Measurements from ENCODE around the gene AKR1C2.
"Not testable (repeated sequence)": the region's sequence is repeated elsewhere in the genome, so short reads cannot be mapped to it uniquely, and the experiment has no call there.

The AKR1C2 gene

DNA sequence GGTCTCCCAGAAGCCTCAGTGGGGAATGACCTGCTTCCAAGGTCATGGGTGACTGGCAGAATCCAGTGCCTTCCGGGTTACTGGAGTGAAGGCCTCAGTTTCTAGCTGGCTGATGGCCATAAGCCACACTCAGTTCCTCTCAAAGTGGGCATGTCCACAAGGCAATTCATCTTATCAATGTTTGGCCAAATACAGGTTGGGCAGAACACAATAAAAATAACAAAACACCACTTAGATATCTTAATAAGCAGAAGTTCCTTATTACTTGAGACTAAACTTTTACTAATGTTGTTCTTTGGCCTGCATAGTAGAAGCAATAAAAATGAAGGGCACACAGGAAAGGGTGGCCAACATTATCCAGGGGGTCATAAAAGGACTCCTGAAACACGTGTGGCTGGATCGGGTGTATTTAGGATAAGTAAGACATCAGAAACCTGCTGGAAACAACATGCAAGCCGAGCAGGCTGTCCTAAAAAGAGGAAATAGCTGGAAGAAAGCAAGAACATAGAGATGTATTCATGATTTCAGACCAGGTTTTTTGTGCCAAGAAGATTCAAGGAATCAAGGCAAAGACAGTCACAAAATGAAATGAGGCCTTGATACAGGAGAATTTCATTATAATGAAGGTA, 19.6 kb upstream of the AKR1C2 start:
- DNase-seq = no peak

DNA sequence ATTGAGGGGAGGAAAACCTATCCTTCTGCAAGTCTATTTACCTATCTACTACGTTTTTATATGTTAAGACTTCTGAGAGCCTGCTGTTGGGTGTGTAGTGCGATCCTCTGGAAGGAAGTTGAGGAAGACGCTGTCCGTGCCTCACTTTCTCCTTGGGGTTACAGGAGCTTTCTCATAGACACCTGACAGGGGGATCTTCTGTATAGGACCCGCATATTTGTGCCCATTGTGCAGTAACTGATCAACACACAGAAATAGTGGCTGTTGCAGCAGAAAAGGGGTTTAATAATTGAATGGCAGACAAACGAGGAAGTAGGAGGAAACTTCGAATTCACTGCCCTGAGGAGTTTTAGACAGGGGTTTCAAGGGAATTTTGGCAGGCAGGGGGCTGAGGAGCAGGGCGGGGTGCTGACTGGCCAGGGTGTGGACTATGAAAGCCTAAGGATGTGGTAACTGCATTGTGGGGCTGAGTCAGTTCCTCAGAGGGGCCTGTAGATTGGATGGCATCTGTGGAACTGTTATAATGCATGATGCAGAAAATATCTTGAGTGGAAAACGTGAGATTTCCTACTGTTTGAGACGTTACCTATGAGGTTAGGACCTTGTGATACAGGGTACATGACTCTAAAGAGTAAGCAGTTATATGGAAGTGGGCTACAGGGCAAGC, 18.1 kb upstream of the AKR1C2 start:
- DNase-seq = not testable (repeated sequence)

DNA sequence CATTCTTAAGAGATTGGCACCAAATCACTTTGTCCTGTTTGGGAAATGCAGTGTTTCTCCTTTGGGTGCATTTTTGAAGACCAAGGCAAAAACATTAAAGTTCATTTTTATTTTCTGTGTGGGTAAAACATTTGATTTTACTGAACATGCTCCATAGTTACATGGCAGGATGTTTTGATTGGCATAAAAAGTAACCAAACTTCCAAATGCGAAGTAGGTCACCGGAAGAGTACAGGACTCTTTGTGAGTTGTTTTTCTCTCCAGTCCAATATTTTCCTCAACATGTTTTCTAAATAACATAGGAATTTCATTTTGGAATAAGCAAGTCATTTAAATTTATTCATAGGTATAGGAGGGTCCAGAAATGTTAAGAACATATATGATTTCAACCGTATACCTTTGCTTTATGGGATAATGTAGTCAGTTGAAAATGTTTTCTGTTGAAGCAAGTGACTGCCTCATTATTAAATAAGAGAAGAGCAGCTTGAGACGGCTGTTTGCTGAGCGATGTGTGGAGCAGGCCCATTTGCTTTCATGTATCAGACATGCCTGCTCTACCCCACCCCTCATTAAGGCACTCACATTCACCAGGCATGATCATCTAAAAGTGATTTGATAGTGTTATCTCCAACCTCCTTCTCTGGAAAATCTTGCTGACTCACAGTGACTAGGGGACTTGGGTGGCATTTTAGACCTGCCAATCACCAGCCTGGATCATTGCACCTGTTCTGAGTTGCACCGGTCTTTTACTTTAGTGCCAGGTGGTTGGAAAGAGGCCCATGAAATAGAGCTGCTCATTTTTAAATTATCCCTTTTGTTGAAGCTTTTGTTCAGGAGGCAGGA, 16.3 kb upstream of the AKR1C2 start:
- not testable (repeated sequence) for DNase-seq

DNA sequence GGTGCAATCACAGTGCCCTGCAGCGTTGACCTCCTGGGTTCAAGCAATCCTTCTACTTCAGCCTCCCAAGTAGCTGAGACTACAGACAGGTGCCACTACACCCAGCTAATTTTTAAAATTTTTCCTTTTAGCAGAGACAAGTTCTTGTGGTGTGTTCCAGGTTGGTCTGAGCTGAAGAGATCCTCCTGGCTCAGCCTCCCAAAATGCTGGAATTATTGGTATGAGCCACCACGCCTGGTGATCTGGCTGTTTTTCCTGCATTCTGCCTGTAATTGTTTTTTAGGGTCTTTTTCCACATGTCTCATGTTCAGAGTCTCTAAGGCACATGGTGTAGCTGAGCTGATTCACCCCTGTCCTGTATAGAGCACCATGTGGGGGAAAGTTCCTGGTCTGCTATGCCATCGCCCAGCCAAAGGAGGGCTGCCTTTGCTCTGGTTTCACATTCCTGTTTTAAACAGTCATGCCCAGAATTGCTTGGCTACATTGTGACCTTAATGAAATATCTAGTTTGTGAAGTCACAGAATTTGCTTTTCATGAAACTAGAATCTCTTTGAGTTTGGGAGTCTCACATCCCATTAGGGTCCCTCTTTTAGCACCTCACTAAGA, 15.1 kb upstream of the AKR1C2 start:
- DNase-seq = not testable (repeated sequence)

DNA sequence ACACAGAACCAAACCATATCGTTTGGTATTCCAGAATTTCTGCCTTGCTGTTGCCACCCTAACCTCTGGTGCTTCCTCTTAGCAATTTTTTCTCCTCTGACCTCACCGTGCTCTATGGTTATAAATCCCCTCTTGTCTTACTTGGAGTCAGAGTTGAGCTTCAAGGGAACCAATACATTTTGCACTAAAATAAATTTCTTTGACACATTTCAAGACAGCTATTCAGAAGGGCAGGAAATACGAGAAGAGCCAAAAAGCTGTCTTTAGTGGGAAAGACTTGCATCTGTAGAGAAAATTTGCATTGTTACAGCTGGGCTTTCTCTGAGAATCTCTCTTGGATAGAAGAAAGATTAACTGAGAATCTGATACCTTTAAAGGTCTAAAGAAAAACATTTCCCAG, 14.5 kb upstream of the AKR1C2 start:
- DNase-seq = no peak

DNA sequence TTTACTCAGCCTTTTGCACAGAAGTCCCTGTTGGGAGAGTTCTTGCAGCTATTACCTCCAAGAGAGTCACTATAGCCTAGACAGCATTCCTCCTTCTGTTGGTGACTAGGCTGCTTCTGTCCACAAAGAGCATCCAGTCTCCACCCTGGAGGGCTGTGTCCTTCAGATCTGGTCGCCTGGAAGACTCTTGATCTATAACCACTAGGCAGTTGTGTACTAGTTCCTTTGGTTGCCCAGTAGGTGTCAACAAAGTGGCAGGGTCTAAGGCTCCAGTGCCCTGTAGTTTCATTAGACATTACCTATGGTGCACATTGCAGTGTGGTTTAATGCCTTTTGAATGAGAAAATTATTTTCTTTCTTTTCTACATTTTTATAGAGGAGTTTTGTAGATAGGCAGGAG, 11.3 kb upstream of the AKR1C2 start:
- DNase-seq = no peak

DNA sequence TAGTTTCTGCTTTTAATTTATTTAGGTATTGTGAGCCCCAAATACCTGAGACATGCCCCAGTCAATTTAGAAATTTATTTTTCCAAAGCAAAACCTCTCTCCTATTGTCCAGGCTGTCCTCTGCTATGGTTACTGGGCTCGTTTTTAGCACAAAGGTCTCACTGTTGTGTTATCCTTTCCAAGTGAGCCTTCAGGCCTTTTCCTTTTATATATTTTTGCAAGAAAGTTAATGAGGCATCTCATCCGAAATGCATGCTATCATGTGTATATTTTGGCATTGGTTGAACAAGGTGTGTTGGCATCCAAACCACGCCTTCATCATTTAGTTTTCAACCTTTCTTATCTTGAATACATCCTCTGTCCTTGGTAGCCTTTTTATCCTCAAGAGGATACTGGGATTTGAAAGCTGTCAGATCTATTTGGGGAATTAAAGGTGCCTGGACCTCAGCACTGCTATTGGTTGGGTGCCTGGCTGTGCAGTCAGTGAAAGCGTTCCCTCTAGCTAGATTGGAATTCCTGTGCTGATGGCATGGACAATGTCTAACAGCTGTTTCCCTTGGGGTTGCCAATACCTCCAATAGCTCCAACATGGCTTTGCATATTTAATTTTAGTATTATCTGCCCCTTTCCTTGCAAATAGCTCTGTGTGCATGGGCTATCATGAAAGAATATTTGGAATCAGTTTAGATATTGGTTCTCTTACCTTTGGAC, 10.7 kb upstream of the AKR1C2 start:
- DNase-seq = not testable (repeated sequence)

DNA sequence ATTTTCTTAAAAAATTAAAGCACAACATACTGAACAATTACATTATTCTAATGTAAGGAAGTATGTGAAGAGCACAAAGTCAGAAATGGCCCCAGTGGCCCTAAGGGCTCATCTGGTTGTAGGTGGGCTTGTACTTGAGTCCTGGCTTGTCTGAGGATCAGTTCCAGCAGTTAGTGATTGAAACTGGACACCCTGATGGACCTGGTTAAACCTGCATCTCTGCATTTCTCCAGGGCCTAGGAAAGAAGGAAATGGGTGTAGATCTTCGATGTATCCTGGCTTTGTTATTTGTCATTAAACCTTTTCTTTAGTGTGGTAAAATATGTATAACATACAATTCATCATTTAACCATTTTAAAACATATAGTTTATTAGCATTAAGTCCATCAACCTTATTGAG, 9.7 kb upstream of the AKR1C2 start:
- DNase-seq = no peak

DNA sequence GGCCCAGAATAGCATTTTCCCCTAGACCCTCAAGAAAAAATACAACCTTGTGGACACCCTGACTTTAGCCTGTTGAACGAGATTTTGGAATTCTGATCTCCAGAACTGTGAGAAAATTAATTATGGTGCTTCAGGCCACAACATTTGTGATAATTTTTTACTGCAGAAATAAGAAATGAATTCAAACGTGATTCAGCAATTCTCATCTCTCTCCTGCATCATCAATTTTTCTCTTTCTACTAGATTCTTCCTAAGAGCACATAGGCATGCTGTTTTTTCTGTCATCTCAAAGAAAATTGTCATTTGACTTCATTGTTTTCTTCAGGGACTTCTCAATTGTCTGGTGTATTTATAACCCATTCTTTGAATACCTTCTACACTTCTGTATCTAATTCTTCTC, 8.9 kb upstream of the AKR1C2 start:
- DNase-seq = no peak

DNA sequence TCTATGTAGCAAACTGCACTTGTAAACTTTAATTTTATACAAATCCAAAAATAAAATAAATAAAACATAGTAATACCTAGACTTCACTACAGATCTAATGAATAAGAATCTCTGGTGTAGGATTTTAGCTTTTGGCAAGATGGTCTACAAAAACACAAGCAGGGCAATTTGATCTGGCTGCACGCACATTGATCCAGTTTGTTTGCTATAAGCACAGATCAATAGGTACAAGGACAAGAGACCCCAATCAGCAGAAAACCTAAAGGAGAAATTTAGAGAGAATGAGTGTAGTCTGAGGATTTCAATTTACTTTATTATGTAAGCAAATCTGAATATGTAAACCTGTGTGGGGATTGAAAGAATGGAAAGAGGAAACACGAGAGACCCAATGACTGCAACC, 7.7 kb upstream of the AKR1C2 start:
- not testable (repeated sequence) for DNase-seq

DNA sequence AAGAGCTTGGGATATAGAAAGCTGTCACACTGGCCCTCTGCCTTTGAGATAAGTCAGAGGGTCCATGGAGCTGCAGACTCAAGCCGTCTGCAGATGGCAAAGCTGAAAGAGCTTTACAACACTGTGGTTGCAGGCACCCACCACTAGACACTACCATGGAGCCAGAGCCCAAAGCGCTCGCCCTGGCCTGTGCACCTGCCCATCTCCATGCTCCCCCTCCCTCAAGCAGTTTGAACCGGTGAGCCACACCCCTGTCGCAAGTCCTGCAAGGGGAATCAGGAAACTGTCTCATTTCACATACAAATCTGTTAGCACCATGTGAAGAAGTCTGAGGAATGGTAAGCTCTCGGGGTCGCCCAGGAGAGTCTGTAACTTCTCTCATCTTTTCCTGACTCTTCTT, 6.4 kb upstream of the AKR1C2 start:
- not testable (repeated sequence) for DNase-seq

DNA sequence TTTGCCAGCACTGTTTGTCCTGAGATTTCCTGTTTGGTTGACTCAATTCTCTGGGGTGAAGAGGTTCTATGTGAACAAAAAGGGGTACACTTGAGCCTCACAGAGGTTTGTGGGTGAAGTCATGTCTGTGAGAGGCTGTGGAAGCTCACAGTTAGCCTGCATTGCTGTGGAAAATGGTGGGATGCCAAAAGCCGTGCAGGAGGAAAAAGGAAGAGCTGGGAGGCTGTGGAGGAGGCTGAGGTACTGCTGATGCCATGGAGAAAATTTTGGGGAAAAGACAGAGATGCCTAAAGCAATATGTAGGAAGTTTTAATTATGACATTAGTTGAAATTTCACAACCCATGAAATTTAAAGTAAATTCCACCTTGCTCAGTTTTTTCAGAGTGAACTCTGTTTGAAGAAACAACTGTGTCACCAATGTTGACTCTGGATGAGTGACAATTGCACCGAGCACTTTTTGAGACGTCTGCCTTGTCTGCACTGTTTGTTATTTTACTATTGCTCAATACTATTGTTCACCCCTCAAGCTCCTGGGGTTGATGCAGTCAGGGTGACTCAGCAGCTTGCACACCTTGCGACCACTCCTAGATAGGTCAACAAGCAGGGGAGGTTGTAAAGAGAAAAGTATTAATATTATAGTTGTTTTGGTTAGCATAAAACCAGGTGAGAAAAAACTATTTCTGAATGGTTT, 5.3 kb upstream of the AKR1C2 start:
- not testable (repeated sequence) for DNase-seq

DNA sequence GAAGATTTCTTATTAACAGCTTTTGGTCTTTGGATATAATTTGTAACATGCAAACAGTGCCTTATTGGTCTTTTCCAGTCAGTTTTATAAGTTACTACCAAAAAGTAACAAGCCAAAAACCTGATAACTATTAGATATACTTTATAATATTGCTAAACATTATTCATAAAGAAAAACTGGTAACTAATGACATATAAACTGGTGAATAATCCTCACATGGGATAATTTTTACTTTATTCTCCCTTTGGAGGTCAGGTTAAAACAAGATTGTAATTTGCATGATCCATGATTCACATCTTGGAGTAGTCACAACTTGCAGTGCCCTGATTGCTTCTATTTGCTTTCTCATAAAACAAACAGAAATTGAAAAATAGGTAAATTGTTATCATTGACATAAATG, 844 bp upstream of the AKR1C2 start:
- not testable (repeated sequence) for DNase-seq

DNA sequence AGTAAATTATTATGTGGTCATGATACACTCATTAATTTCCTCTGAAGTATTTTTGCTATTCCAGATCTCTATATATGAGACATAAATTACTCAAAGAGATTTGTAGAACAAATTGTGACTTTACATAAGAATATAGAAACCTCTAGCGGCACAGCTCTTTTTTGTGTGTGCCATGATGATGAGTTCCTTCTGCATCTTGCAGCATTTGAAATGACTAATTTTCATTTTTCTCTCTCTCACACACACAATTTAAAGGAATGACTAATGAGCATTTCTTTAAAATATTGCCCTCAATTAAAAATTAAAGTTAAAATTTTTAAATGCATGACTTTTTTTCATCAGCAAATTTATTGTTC, 351 bp upstream of the AKR1C2 start:
- not testable (repeated sequence) for DNase-seq

DNA sequence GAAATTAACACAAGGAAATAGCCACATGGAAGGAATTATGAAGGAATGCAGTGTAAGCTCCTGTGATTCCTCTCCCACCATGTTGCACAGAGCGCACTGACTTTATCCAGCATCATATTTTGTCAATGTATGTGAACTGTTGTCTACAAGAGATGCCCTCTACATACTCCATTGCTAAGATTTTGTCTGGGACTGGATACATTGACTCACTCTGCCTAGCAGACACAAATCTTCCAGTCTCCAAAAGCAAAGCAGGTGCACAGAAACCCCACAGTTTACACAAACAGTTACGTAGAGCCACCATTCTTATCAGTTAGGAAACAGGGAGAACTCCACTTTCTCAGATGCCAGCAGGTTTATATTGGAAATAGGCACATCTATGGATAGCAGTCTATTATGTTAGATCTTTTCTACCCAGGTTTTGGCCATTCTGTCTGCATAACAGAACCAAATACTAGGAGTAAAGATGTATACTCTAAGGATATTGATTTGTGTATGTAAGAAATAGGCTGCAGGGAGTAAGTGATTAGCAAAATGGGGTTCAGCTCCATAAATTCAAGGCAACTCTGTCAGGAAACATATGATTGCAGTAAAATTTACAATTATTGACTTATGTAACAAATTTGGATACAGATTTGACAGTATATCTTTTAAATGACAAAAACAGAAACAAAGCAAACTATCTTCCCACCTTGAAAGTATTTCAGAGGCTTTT, 1.5 kb downstream of the AKR1C2 start:
- DNase-seq = no peak

DNA sequence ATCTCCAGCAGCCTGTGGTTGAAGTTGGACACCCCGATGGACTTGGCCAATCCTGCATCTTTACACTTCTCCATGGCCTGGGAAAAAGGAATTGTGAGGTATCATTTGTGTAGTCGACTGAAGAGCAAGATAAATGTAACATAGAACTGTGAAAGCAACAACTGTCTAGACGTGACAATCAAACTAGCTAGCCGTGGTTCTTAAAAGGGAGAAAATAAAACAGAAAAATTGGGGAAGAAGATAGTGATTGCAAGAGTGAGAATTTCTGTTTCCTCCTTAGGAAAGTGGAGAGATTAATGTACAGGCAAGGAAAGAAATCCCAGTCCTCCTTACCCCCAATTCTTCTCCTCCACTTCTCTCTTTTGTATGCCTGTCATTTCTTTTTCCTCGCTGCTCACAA, 5.0 kb downstream of the AKR1C2 start:
- DNase-seq = no peak

DNA sequence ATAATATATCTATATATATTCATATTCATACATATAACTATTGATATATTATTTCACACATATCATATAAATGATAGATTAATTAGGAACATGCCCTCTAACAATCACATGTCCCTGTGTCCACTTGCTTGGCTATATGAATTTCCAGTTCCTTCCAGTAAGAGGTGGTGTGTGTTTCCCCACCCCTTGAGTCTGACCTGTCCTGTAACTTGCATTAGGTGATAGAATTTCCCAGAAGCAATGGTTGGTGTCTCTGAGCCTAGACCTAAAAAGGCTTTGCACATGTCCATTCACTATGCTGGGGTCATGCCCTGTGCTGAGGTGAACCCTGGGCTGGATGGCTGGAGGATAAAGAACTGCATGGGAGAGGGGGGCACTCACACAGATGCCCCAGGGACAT, 9.4 kb downstream of the AKR1C2 start:
- not testable (repeated sequence) for DNase-seq

DNA sequence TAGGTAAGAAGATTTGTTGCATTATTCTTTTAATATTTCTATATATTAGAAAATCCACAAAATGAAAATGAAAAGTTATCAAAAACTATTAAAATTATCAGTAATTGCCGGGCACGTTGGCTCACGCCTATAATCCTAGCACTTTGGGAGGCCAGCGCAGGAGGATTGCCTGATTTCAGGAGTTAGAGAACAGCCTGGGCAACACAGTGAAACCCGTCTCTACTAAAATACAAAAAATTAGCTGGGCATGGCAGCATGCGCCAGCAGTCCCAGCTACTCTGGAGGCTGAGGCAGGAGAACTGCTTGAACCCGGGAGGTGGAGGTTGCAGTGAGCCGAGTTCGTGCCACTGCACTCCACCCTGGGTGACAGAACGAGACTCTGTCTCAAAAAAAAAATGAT, 11.1 kb downstream of the AKR1C2 start:
- DNase-seq = not testable (repeated sequence)

DNA sequence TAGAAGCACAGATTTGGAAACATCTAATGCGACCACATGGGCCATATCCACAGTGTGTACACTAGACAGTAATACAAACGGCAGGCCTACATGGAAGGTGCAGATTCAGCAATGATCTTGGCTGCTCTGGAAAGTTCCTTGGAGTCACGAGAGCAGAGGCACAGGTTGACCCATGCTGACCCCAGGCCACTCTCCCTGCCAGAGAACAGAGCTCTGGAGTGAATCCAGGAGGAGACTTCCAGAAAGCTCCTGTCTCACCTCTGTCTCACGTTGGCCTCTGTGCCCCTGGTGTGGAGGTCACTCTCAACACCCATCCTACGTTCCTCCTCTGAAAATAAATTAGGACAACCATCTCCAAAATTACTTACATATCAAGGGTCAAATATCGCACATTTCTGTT, 12.2 kb downstream of the AKR1C2 start:
- not testable (repeated sequence) for DNase-seq

DNA sequence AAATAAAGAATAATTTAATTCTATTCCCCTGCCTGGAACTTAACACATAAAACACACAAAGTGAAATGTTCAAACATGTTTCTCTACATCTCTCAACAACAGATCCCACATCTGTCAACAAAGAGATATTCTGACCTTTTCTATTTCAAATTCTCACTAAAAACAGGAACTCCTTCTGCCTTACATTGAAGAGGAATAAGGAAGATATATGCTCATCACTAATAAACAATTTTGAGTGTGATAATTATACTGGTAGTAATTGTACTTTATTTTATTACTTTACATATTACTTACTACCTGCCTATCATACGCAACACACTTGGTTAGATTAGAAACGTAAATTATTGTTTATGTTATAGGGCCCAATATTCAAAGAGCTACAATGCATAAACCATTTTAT, 13.4 kb downstream of the AKR1C2 start:
- DNase-seq = no peak

DNA sequence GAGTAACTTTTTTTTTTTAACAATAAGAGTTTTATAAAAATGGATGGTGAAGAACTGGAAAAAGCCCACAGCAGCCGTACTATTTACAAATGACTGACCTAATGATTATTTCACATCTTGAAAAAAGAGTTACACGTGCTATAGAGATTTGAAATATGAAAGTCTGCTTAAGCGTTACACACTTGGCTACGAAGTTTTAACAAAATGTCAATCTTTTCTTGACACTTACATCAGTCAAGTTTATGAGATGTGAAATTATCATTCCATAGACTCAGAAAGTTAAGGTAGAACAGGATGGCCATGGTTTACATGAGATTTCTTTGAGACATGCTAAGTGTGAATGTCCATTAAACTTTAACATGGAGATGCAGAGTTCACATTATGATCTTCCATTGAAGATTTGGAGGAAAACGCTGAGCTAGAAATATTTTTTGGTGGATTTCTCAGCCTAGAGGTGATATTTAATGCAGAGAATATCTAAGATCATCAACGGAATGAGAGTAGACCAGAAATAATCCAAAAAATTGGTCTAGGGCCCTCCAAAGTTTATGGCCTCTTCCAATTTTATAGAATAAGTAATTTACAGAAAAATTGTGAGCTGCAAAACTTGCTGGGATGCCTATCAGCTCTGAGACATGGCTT, 15.5 kb downstream of the AKR1C2 start:
- not testable (repeated sequence) for DNase-seq

Data from activated CD4-positive, alpha-beta T cell treated with anti-CD3 and anti-CD28 coated beads, Interleukin-2, amount 50 U/mL, for 1 hour (primary cell).